NOMO-1 treated with dmso at 0.1 percent for 144 hours (cell line): ENCODE data around the gene TARBP2.

Source experiments
- DNase-seq: peaks from one replicate; lab custom pipeline; 2025; ENCODE audit not compliant: unreplicated experiment; lab: John Stamatoyannopoulos, UW

TARBP2 gene, protein sequence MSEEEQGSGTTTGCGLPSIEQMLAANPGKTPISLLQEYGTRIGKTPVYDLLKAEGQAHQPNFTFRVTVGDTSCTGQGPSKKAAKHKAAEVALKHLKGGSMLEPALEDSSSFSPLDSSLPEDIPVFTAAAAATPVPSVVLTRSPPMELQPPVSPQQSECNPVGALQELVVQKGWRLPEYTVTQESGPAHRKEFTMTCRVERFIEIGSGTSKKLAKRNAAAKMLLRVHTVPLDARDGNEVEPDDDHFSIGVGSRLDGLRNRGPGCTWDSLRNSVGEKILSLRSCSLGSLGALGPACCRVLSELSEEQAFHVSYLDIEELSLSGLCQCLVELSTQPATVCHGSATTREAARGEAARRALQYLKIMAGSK

GRCh38 chr12:53500776-53501614 lies at the start of gene TARBP2:
Gene TARBP2 (plus strand): TSS chr12:53501283. CDS start chr12:53501409, 126 bp downstream.
- peak; percentile 97 for DNase-seq

GRCh38 chr12:53451661-53452158 lies 49.4 kb upstream of the TARBP2 start, which contains the start of gene PCBP2:
Gene PCBP2 (plus strand): TSS chr12:53452102. CDS start chr12:53454801, 2,699 bp downstream.
- peak; percentile 100 for DNase-seq

GRCh38 chr12:53452159-53453077 lies 48.7 kb upstream of the TARBP2 start:
- DNase-seq, result peak; percentile 32

DNA sequence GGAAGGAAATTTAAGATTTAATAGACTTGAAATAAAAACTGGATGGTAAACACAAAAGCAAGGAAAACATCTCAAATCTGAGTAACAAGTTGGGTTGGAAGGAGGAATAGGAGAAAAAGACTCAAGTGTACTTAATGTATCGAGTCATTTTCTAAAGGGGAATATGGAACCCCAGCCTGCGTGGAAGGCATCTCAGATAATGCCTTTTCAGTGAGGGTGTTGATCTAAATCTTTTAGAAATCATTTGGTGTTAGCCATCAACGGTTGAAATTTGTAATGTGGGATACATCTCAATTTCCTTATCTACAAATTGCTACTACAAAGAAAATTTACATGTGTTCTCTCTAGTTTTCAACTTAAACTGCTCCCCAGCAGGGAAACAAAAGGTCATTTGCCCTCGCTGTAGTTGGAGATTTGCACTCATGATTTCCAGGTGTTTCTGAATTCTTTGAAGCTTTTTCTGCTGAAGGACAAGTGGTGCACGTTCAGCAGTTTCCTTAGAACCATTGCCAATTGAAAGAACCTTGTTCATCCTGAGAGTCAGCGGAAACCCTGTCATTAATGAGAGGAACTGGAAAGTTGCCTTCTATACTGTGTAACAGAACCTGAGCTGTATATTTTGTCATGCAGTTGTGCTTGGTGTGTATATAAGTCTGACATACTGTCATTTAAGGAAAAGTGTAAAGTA lies 47.0 kb upstream of the TARBP2 start:
- no peak for DNase-seq

GRCh38 chr12:53454707-53455106 lies 46.4 kb upstream of the TARBP2 start:
- no peak for DNase-seq

GRCh38 chr12:53456654-53457366 lies 44.3 kb upstream of the TARBP2 start:
- no peak for DNase-seq

GRCh38 chr12:53459097-53459496 lies 42.0 kb upstream of the TARBP2 start:
- DNase-seq, result no peak

GRCh38 chr12:53461059-53461458 lies 40.0 kb upstream of the TARBP2 start:
- DNase-seq, result no peak

GRCh38 chr12:53461591-53461990 lies 39.5 kb upstream of the TARBP2 start:
- DNase-seq, result no peak

- DNase-seq, result no peak
These were observed 38.1 kb upstream of the TARBP2 start for GRCh38 chr12:53462935-53463334.

- no peak for DNase-seq
These were observed 37.1 kb upstream of the TARBP2 start for GRCh38 chr12:53463802-53464560.

DNA sequence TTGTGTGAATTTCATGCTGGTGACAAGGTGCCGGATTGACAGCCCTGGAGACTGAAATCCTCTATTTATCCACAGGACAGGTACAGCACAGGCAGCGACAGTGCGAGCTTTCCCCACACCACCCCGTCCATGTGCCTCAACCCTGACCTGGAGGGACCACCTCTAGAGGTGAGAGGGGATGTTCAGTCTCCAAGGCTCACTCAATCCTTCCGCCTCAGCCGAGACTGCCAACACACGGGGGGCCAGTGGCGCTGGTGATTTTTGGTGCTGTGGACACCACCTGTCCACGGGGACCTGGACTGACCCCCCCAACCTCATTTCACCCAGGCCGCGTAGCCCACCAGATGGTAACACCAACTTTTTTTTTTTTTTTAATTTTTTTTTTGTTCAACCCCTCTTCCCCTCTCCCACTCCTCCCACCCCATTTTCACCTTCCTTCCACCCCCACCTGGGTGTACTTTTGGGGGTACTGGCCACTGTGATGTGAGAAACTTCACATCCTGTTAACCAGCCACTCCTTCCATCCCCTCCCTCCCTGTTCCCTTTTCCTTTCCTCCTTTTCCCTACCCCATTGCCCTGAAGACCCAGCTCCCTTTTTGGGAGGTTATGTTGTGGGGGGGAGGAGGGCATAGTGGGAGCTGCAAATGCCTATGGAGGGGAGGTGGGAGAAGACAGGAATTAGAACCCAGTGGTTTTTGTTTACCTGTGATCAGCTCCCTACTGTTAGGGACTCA lies 36.2 kb upstream of the TARBP2 start:
- DNase-seq, result no peak

DNA sequence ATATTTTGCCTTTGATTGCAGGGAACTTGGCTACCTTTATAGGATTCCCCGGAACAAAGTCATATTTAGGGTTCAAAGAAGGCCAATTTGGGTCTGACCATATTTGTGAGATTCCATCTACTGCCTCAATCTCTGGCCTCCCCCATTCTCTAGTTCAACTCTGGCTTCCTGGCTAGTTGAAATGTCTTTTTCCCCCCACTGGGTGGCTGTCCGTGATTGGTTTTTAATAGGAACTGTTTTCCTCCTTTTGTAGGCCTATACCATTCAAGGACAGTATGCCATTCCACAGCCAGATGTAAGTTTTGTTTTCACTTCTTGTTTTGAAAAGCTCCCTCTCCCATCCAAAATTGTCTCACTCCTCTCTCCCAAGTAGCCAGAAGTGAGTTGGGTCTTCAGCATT lies 35.4 kb upstream of the TARBP2 start:
- no peak for DNase-seq

GRCh38 chr12:53466640-53467039 lies 34.4 kb upstream of the TARBP2 start:
- DNase-seq, result no peak

GRCh38 chr12:53467082-53467481 lies 34.0 kb upstream of the TARBP2 start:
- DNase-seq, result no peak

DNA sequence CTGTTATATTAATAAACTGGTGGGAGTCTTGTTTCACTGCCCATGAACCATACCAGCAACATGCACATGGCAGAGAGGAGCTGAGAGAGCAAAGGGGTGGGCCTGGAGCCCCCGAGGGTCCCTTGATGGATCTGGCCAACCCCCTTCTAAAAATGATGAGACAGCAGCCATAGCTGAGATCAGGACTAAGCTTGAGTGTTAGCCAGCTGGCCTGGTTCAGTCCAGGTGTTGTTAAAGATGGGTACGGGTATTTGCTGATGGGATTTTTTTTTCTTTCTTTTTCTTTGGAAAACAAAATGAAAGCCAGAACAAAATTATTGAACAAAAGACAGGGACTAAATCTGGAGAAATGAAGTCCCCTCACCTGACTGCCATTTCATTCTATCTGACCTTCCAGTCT lies 33.2 kb upstream of the TARBP2 start:
- DNase-seq, result no peak

DNA sequence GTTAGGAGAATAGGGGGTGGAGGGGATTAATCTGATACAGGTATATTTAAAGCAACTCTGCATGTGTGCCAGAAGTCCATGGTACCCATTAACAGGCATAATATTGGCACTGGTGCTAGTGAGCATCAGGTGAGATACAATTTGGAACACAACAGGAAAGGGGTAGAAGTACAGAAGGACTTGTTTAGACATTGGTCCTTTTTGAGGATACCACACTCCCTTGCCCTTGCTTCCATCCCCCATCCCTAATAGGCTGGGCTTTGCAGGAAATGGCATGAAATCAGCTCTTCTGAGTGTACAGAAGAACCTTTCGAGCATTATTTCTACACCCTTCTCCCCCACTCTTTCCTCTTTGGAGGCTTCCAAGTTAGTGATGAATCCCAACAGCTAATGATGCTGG lies 32.8 kb upstream of the TARBP2 start:
- DNase-seq, result no peak

DNA sequence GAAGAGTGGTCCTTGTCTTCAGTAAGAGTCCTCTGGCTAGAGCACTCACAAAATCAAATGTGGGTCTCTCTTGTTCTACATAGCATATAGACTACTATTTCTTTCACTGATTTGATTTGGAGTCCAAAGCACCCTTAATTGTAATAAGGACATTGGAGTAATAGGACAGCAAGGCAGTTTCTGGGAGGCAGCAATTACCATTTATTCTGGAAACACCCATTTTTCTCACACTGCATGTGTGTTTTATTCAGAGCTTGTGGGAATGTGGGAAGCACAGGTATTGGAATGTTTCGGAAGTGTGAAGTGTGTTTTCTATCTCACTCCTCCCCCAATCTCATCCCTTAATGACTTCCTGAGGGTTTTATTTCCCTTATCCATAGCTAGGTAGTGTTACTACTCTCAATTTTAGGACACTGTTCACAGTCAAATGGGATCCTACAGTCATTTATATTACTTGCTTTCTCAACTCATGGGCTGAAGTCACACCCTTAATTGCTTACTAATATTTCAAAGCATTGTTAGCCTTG lies 29.0 kb upstream of the TARBP2 start:
- DNase-seq, result no peak
